T47D (cell line): ENCODE measurements around the gene APOB.

ENCODE experiments used
- DNase-seq, 2 experiments: peaks; one replicate each; pipeline versions ENCODE4 v3.0.0 to v3.0.0-alpha.2; 2011 to 2012; ENCODE audit warnings: low read depth in 1 of 2, low spot score in 1 of 2
- JUND ChIP-seq: IDR thresholded peaks from 2 replicates; pipeline ENCODE4 v1.6.1; 2012; ENCODE audit warnings: low read depth
- in situ Hi-C: cut with HindIII; loops from 2 replicates; pipeline ENCODE4 v1.10.0; 2016; ENCODE audit warnings: low sequenced_read_pairs, low pct_unique_long_range_greater_than_20kb

APOB gene

GRCh38 chr2:21057097-21057496, 13.2 kb upstream of the APOB start:
- no peak for DNase-seq
- in situ Hi-C loops, result no loop called here
- no peak for TF ChIP-seq JUND

DNA sequence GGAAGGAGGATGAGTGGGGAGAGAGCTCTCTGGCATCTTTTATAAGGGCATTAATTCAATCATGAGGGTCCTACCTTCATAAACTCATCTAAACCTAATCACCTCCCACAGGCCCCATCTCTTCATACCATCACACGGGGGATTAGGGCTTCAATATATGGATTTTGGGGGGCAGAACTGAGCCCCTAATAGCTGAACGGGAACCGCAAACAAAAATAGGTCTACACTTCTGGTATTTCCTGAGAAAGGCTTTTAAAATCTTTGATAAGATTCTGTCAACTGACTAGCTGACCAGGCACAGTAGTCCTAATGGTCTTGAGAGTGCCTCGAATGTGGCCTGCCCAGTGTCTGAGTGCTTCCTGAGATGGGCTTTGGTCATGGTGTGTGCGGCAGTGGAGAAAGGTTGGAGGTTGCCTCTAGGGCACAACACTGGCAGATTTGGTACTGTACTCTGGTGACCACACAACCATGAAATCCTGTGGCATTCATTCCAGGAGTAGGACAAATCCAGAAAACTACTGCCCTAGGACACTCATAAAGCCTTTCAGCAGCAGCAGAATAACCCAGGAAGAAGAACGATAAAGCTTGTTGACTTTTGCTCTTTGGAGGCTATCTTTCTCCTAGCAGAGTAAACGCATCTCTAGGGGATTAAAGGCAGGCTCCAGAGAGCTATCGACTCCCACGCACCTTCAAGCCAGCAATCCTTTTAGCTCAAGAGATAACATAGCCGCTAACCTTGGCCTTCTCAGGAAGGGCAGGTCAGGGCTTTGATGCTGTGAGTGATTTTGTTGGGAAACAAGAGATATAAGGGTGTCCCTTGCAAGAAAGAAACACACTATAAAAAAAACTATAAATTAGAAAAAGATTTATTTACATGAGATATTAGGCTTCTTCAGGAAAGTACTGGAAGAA, 12.3 kb upstream of the APOB start:
- in situ Hi-C loops, result no loop called here
- no peak for DNase-seq

DNA sequence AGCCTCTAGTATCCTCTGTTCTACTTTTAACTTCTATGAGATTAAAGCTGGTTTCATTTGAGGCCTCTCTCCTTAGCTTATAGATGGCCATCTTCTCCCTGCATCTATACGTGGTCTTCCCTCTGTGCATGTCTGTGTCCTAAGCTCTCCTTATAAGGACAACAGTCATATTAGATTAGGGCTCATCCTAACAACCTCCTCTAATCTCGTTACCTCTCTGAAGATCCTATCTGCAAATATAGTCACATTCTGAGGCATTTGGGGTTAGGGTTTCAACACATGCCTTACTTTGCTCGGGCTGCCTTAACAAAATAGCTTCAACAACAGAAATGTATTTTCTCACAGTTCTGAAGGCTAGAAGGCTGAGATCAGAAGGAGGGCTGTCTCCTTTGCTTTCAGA, 11.6 kb upstream of the APOB start:
- in situ Hi-C loops, result no loop called here
- no peak for DNase-seq
- TF ChIP-seq JUND, result no peak

More for the DNA sequence above, 12.3 kb upstream of the APOB start:
- TF ChIP-seq JUND, result no peak

GRCh38 chr2:21054011-21054410, 10.1 kb upstream of the APOB start:
- in situ Hi-C loops, result no loop called here
- TF ChIP-seq JUND, result no peak
- DNase-seq, result no peak

DNA sequence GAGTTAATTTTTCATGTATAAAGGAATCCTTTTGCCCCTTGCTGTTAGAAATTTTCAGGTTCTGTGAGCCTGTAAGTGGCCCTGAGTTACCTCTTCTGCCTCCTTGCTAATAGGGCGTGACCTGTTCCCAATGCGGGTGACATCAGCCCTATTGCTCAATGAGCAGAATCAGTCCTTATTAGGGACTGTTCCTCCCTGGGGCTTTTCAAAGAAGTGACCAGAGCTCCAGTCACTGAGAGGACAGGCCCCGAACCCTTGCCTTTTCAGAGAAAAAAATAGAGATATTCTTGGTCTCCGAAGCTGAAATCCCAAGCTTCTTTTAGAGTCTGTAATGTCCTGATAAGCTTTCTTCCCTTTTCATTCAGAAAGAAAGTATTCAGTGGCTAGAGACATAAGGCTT, 8.2 kb upstream of the APOB start:
- DNase-seq, result no peak

DNA sequence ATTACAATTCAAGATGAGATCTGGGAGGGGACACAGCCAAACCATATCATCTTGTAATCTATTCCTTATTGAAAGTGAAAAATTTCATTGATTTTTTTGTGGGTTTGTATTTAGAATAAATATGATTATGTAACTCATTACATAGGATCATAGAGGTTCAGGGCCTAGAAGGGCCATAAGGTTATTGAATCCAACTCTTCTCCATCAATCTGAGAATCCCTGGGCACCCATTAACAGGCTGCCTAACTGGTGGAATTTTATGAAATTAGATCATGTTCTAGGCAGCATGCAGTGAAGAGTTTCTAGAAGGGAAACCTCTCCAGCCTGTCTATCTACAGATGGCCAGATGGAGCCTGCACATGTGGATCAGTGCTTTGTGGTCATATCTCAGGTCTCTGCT, 6.3 kb upstream of the APOB start:
- DNase-seq, result no peak
- no peak for TF ChIP-seq JUND
- in situ Hi-C loops, result no loop called here

More for the DNA sequence above, 8.2 kb upstream of the APOB start:
- in situ Hi-C loops, result no loop called here
- no peak for TF ChIP-seq JUND

- TF ChIP-seq JUND, result no peak
- in situ Hi-C loops, result no loop called here
Observed at GRCh38 chr2:21047141-21048009, 3.5 kb upstream of the APOB start.

DNA sequence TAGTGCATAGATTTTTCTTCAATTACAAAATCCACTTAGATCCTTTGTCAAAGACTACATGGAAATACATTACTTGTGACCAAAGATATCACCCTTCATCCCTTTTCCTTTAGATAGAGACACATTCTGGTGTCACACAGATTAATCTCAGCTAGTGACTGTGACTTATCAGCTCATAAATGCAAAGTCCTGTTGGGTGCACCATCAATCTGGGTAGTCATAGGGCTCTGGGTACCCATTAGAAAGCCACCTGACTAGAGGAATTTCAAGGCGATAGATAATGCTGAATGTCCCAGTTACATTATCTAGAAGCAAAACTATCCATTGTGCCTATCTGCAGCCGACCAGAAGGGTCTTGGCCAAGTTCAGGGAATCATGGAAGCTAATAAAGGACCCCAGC, 2.6 kb upstream of the APOB start:
- no peak for TF ChIP-seq JUND
- no peak for DNase-seq
- in situ Hi-C loops, result no loop called here

More at GRCh38 chr2:21047141-21048009, 3.5 kb upstream of the APOB start:
- DNase-seq, result no peak

DNA sequence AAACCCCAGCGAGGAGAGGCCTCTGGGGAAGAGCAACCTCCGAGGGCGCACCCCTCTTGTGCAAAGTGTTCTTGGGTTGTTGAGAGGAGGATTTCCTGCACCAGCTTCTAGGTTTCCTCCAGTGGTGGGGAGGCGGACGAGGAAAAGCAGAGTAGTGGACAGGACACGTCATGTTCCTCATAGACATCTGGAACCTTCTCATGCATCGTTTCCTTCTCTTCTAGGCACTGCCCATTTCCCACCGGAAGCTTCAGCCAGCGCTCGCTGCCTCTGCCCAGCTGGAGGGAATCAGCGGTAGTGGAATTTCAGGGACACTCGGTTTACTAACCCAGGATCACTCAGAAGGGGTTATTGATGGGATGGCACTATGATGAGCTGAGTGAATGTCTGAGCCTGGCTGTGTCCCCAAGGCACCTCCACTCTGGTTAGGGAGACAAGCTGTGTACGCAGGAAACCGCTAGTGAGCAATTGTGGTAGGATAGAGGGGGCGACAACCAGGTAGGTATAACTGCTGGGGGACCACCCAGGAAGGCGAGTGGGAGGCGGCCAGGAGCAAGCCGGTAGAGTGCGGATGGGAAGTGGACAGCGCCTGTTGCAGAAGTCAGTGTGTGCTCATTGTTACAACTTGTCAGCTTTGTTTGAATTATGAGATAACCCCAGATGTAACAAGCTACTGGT, 960 bp upstream of the APOB start:
- in situ Hi-C loops, result no loop called here
- DNase-seq, result no peak
- TF ChIP-seq JUND, result no peak

GRCh38 chr2:21042958-21043743, 722 bp downstream of the APOB start:
- in situ Hi-C loops, result no loop called here
- DNase-seq, result peak; percentile 26 to 30
- TF ChIP-seq JUND, result no peak

GRCh38 chr2:21042708-21042957, 1.2 kb downstream of the APOB start:
- no peak for DNase-seq
- no peak for TF ChIP-seq JUND
- in situ Hi-C loops, result no loop called here

DNA sequence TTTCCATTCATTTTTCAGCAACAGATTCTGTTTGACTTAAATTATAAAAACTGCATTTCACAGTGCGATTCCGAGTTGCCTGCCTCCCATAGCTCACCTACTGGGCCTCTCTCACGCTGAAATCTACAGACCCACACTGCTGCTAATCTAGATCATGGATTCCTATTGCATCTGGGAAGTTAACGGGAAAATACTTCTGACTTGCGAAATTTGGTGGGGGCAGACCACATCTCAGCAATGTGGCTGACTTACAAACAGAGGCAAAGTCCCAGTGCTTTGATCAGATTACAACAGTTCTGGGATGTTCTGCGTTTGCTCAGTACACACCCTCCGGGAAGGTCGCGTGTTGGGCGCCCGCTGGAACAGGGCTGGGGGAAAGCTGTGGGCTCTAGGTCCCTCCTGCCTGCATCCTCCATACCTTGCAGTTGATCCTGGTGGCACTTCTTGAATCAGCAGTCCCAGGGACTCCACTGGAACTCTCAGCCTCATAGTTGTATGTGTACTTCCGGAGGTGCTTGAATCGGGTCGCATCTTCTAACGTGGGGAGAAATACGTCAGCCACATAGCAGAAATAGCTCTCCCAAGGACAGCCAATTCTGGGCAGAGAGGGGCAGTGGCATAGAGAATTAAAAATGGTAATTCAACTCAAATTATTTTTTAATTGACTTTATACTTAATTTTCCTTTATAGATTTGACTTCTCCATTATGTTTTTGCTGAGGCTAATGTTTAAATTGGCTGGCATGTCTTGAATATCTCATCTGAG, 1.7 kb downstream of the APOB start:
- no peak for TF ChIP-seq JUND
- no peak for DNase-seq
- in situ Hi-C loops, result no loop called here
